Activated gamma-delta T cell treated with Interleukin-2 at 50 U/mL for 16 hours (primary cell): ENCODE results near the gene NHP2.

Experiments used
- DNase-seq: peaks from one replicate; pipeline ENCODE4 v3.0.0-alpha.2; 2020

Gene NHP2

DNA sequence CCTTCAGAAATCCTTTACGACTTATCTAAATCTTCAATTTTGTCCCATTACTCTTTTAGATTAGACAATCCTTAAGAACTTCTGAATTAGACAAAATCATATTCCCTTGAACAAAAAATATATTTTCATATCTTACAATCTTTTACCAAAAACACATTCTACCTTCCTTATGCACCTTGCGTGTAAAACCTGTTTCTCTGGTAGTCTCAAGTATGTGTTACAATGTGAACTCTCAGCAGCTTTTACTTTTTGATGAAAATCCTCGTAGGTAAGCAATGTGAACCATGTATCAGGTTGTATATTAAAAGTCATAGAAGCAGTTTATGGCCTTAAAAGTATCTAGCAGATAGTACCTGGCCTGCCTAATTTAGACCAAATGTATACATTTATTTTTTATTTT, 20.8 kb upstream of the NHP2 start:
- DNase-seq = no peak

- DNase-seq = no peak
Observed at GRCh38 chr5:178170455-178170854, 16.8 kb upstream of the NHP2 start.

- DNase-seq = no peak
Observed at GRCh38 chr5:178165581-178165980, 11.9 kb upstream of the NHP2 start.

DNA sequence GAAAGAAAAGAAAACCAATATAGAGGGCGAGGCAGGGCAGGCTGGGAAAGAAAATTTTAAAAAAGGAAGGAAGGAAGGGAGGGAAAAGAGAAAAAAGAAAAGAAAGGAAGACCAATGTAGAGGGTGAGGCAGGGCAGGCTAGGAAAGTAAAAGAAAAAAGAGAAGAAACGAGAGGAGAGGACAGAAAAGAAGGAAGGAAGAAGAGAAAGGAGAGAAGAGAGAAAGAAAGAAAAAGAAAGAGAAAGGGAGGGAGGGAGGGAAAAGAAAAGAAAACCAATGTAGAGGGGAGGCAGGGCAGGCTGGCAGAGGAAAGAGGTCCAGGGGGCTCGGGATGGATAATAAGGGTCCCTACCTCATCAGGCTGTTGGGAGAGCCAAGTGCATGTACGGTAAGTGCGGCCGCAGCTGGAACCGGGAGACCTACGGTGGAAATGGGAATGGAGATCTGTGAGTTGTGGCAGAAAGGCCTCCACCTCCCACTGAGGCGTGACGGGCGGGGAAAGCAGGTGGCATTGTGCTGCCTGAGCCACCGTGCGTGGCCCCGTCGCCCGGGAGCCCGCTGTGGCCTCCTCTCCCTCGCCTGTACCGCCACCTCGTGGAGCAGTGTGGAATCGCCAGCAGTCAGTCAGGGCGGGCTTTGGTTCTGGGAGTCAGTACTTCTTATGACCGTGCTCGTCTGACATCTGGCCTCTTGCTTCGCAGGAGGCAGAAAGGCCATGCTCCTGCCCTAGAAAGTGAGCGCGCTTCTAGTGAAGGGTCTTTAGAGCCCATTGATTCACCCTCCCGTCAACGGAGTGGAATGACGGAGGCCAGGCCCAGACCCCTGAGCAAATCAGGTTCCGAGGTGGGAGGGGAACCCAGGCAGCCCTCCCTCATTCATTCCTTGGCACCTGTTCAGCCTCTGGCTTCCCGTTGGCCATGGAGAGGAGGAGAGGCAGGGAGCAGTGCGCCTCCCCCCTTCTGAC, 10.4 kb upstream of the NHP2 start:
- peak; percentile 92 for DNase-seq

- no peak for DNase-seq
Observed at GRCh38 chr5:178162481-178162880, 8.8 kb upstream of the NHP2 start.

DNA sequence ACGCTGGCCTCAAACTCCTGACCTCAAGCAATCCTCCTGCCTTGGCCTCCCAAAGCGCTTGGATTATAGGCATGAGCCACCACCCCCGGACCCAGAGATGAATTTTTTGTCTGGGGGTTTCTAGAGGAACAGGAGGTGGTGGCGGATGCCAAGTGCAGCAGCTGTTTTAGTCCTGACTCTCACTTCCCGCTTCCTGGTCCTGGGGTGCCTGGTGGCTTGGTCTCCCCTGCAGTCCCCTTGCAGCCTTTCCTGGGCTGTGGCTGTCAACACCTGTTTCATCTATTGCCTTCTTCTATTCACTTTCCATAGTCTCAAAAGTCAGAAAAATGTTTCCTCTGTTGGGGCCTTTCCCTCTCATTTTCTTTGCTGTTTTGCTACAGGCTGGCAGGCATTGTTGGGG, 6.5 kb upstream of the NHP2 start:
- no peak for DNase-seq

DNA sequence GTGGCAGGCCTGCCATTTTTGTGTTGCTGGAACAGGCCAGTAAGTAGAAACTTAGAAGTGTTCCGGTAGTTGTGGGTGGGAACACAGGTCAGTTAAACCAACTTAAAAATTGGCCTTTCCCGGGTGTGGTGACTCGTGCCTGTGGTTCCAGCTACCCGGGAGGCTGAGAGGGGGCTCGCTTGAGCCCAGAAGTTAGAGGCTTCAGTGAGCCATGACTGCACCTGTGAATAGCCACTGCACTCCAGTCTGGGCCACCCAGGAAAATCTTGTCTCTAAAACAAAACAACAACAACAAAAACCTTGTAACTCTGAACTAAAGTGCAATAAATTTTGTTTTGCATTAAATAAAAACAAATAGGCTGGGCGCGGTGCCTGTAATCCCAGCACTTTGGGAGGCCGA, 1.4 kb upstream of the NHP2 start:
- DNase-seq = no peak

DNA sequence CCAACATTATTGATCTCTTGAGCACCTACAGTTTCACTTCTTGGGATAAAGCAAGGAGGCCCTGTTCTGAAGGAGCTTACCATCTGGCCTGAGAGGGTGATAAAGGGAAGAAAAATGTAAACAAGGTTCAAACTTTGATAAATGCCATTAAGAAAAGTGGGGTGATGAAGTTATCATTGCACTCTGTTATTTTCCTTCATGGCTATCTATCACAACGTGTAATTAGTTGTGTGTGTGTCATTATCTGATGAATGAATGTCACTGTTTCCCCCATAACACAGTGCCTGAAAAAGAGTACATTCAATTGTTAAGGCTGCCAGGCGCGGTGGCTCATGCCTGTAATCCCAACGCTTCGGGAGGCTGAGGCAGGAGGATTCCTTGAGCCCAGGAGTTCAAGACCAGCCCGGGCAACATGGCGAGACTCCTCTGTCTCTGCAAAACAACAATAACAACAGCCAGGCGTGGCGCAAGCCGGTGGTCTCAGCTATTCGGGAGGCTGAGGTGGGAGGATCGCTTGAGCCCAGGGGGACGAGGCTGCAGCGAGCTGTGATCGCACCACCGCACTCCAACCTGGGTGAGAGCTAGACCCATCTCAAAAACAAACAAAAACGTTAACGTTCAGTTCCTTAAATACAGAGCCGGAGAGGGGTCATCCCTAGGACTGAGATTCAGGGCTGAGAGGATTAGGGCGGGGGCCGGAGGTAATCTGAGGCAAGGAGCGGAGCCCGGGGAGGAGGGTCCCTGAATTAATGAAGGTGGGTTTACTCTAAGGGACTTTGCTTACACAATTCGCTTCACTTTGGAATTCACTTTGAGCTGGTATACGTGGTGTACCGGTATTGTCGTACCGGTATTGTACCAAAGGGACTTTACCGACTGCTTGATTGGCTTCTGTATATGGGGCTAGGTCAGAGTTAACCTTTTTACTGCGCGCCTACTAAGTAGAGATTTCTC, 917 bp downstream of the NHP2 start:
- no peak for DNase-seq

GRCh38 chr5:178150977-178151734, 2.5 kb downstream of the NHP2 start:
- DNase-seq = no peak

- DNase-seq = no peak
Observed at GRCh38 chr5:178149199-178149932, 4.3 kb downstream of the NHP2 start.

DNA sequence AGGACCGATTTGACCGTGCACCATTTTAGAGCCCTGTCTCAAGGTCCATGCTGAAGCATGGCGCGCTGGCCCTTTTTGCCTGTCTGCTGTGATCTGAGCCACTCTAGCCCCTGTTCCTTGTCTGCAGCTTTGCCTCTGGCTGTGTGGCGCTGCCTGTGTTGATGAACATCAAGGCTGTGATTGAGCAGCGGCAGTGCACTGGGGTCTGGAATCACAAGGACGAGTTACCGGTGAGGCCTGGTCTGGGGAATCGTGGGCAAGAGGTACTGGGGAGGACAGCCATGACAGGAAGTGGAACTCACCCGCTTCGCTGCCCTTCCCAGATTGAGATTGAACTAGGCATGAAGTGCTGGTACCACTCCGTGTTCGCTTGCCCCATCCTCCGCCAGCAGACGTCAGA, 6.3 kb downstream of the NHP2 start:
- no peak for DNase-seq

GRCh38 chr5:178145965-178146820, 7.5 kb downstream of the NHP2 start:
- peak; percentile 79 for DNase-seq

- DNase-seq = no peak
Observed at GRCh38 chr5:178143901-178144300, 9.8 kb downstream of the NHP2 start.

GRCh38 chr5:178143246-178143645, 10.4 kb downstream of the NHP2 start:
- no peak for DNase-seq

GRCh38 chr5:178142642-178143041, 11.0 kb downstream of the NHP2 start:
- DNase-seq = no peak

DNA sequence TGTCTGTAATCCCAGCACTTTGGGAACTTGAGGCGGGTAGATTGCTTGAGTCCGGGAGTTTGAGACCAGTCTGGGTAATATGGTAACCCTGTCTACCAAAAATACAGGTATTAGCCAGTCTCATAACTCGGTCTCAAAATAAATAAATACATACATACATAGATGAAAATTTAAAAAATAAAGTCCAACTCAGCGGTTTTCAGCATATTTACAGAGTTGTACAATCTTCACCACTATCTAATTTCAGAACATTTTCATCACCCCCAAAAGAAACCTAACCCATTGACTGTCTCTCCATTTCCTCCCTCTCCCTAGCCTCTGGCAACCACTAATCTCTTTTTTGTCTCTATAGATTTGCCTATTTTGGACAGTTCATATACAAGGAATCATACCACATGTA, 12.1 kb downstream of the NHP2 start:
- no peak for DNase-seq

- DNase-seq = no peak
Observed at GRCh38 chr5:178137991-178138390, 15.7 kb downstream of the NHP2 start.

DNA sequence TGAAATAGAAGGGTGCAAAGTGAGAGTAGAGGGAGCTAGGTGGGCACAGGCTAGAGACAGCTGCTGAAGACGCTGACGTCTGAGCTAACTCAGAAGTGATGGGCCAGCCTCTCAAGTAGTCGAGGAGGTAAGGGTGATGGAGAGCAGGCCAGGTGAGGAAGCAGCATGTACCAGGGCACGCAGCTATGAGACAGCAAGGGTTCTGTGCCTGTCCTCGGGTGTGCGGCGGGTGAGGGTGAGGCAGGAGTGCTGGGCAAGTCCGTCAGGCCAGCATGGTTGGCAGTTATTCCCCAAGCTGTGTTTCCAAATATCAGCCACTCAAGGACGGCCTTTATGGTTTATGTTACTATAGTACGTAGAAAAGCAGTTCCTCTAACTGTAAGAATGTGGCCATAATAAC, 16.7 kb downstream of the NHP2 start:
- no peak for DNase-seq

DNA sequence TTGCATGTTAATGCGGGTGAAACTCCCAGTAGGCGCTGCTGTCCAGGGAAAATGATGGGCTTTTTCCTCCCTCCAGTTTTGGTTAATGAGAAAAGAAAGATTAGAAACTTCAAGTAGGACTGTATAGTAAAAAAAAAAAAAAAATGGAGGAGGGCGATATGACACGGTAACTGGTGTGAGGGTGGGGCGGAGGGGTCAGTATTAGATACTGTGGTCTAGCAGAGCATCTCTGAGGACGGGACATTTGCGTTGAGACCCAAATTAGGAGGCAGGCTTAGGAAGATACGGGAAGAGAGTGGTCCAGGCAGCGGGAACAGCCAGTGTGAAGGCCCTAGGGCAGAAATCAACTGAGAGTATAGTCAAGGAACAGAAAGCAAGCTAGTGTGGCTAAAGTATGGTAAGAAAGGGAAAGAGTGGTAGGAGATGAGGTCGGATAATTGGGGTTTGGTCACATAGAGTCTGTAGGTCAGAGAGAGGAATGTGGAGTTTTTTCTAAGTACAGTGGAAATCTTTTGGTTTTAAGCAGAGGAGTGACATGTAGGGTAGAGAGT, 22.2 kb downstream of the NHP2 start:
- no peak for DNase-seq

GRCh38 chr5:178130576-178131445, 22.9 kb downstream of the NHP2 start, which contains the start of gene RMND5B:
Gene RMND5B (plus strand): TSS chr5:178131014. CDS start chr5:178138120, 7,106 bp downstream.
- peak; percentile 76 for DNase-seq
